ENCODE results near the gene FHOD3.

Gene FHOD3

DNA sequence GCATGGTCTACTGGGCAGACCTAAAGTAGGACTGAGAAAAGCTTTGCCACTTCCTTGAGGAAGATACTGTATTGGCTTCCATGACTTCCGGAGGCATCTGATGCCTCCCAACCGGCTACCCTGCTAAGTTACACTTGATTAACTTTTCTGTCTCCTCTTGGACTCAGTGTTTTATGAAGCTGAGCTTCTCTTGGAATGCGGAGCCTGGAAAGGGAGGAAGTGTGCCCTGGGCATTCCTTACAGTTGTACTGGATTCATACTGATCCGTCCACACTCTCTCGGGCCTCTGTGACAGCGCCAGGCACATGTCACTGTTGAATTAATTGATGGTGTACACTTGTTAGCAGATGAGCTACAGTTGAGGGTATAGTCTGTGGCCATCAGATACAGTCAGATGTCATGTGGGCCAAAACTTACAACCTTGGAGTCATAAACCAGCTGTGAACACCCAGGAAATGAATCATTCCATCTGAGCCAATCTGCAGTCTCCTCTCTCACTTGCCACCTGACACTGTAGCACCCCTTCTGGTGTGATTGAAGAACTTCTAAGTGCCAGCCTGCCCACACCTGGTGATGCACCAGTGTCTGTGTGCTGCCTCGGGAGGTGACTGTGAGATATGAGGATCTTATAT lies 122.5 kb downstream of the FHOD3 start:
- TF ChIP-seq CTCF (IDR thresholded peaks at IDR 0.05; ENCODE audit: low read depth, low read length) = no peak
- no peak for DNase-seq (ENCODE audit: extremely low read depth, low read depth)

DNA sequence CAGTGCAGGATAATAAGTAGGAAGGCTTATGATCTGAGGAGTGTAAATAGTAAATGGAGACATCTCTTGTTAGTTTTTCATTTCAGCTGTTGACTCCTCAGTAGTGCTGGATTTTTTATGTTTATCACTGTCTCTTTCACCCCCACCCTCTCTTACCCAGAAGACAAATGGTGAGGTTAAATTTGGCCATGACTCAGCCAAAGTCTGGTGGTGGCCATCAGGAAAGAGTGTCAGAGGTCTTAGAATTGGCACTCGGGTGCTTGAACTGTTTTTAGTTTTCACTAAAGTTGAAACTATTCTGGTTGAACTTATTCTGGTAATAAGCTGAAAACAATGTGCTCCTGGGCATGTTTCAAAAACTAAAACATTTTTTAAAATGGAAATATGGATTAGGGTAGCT lies 123.3 kb downstream of the FHOD3 start:
- TF ChIP-seq CTCF (IDR thresholded peaks at IDR 0.05; ENCODE audit: low read depth, low read length) = no peak
- DNase-seq (ENCODE audit: extremely low read depth, low read depth) = no peak

GRCh38 chr18:36424741-36425142 lies 127.2 kb downstream of the FHOD3 start:
- DNase-seq (ENCODE audit: extremely low read depth, low read depth) = no peak
- no peak for TF ChIP-seq CTCF (IDR thresholded peaks at IDR 0.05; ENCODE audit: low read depth, low read length)

DNA sequence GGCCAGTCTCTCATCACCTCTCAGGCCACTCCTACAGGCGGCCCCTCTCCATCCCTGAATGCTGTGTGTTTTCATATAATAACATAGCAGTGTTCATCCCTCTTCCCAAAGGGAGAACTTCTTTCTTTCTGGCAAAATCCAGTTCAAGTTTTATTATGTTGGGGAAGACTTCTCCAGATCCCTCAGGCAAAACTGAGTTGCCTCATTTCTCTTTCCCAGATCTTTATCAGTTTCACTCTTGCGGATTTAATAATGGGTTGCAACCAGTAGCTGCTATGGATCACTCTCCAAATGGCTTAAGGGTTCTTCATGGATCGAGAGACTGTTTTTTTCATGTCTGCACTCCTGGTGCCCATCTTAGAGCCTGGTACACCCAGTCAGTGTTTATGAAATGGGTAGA lies 129.9 kb downstream of the FHOD3 start:
- DNase-seq (ENCODE audit: extremely low read depth, low read depth) = no peak
- TF ChIP-seq CTCF (IDR thresholded peaks at IDR 0.05; ENCODE audit: low read depth, low read length) = no peak

GRCh38 chr18:36427831-36428230 lies 130.3 kb downstream of the FHOD3 start:
- DNase-seq (ENCODE audit: extremely low read depth, low read depth) = no peak
- TF ChIP-seq CTCF (IDR thresholded peaks at IDR 0.05; ENCODE audit: low read depth, low read length) = no peak

DNA sequence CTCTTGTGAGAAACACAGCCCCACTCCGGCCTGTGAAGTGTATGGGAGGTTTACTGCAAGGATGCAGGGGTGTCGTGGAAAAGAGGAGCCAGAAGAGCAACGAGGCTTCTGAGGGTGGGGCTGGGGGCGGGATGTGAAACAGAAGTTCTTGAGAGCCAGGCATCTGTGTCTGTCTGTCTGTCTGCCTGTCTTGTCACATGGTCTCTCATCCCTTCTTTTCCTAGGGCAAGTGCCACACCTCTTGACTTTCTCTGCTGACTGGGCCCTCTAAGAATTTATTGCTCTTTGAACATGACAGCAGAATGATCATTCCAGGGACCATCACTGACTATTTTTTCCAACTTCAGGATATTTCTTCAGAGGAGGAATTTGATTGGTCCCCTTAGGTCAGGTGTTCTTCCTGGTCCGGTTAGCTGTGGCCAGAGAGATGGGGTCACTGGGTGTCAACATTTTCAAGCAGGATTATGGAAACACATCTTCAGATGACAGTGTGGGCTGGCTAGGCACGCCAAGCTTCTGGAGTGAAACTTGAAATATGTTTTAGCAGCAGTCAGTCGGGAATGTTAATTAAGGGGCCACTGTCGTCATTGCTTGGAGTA lies 131.0 kb downstream of the FHOD3 start:
- no peak for DNase-seq (ENCODE audit: extremely low read depth, low read depth)
- no peak for TF ChIP-seq CTCF (IDR thresholded peaks at IDR 0.05; ENCODE audit: low read depth, low read length)

DNA sequence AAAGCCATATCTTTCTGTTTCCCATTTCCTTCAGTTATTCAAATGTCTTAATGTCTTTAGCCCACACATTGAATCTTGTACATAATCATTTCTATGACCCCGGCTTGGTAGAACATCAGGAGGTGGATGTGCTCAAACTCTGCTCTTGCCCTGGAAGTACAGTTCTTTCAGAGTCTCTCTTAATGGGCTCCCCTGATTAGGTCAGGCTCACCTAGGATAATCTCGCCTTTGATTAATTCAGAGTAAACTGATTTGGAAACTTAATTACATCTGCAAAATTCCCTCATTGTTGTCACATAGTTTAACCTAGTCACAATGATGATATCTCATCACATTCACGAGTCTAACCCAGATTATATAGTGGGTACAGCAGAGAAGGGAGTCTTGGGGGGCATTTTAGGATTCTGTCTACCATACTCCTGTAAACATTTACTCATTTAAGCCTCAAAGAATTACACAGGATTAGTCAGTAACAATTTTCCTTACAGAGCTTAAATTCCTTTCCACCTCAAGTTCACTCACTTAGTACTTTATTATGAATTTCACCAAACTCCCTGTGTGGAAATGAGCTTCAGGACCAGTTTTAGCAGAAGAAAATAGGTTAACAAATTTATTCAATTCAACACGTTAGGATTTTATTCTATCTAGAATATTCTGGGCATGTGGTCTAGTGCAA lies 135.5 kb downstream of the FHOD3 start:
- no peak for TF ChIP-seq CTCF (IDR thresholded peaks at IDR 0.05; ENCODE audit: low read depth, low read length)
- DNase-seq (ENCODE audit: extremely low read depth, low read depth) = no peak

Measured in AG09319 (cell line).